ES-I3 (cell line): ENCODE results near the gene ZNF423.

Source experiments
- H3K36me3 ChIP-seq: 2 replicates; pipeline ENCODE4 v1.6.1; 2013; ENCODE audit warnings: mild to moderate bottlenecking, low read length, control low read depth, moderate library complexity; ENCODE audit not compliant: insufficient read depth
- H3K4me1 ChIP-seq: 2 replicates; pipeline ENCODE4 v1.6.1; 2013; ENCODE audit warnings: mild to moderate bottlenecking, control low read depth, low read length; ENCODE audit not compliant: insufficient read depth
- H3K9ac ChIP-seq: 2 replicates; pipeline ENCODE4 v1.6.1; 2013; ENCODE audit warnings: low read depth, mild to moderate bottlenecking, low read length, moderate library complexity
- H3K9me3 ChIP-seq: 2 replicates; pipeline ENCODE4 v1.6.1; 2013; ENCODE audit warnings: mild to moderate bottlenecking, low read length, moderate library complexity; ENCODE audit not compliant: control insufficient read depth, insufficient read depth

ZNF423 gene

DNA sequence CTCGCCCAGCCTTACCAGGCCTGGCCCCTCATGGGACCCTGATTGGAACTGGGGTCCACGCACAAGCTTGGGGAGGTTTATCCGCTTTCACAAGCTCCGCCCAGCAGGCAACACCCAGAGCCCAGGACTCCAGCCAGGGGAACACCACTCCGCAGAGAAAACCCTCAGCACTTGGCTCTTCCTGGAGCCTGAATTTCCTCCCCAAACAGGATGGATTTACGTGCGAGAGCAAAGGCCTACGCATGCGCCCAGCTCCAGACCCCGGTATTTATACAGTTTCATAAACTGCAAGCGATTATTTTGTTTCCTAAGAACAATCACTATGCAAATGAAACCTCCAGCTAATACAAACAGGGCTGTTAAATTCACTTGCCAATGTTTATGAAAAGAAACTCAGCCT, 22.8 kb downstream of the ZNF423 start:
- Histone ChIP-seq H3K4me1 (peaks cover 50% of the 10 kb centered on the region), H3K9me3 (no peaks in the 10 kb centered on the region), H3K9ac (no peak overlapping the region), H3K36me3 (no peaks in the 10 kb centered on the region)

DNA sequence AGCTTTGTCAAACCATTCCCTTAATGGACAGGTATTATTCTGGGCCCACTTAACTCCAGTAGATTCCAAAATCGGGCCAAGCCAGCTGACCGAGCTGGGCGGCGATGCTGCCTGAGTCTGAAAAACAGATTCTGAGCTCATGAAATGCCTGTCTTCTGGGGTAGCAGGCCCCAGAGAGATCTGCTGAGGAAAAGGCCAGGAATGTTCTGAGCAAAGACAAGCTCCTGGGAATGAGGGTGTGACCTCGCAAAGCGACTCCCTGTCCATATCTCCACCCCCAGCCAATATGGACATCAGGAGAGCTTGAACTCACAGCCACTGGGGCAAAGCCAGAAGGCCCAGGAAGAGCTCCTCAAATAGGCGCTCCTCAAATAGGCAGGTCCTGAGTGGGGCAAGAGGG, 23.7 kb downstream of the ZNF423 start:
- peaks cover 44% of the 10 kb centered on the region for H3K4me1 ChIP-seq
- no peaks in the 10 kb centered on the region for H3K9me3 ChIP-seq
- H3K9ac ChIP-seq = no peak overlapping the region
- no peaks in the 10 kb centered on the region for H3K36me3 ChIP-seq

DNA sequence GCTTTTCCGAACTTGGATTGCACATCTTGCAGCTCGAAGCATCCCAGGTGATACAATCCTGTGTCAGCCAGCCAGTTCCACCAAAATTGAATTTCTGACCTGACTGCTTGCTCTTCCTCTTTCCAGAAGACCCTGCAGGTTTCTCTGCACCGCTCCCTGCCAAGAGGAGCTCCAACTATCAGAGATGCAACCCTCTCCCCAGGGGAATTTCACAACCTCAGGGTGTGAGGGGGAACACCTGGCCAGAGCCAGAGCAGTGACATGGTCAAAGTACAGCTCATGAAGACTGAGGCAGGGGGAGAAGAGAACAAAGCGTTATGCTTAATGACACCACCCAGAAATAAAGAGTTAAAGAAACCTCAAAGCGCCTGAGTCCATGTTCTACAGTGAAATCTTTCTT, 25.0 kb downstream of the ZNF423 start:
- peaks cover 38% of the 10 kb centered on the region for H3K4me1 ChIP-seq
- no peak overlapping the region for H3K9ac ChIP-seq
- no peaks in the 10 kb centered on the region for H3K9me3 ChIP-seq
- no peaks in the 10 kb centered on the region for H3K36me3 ChIP-seq

DNA sequence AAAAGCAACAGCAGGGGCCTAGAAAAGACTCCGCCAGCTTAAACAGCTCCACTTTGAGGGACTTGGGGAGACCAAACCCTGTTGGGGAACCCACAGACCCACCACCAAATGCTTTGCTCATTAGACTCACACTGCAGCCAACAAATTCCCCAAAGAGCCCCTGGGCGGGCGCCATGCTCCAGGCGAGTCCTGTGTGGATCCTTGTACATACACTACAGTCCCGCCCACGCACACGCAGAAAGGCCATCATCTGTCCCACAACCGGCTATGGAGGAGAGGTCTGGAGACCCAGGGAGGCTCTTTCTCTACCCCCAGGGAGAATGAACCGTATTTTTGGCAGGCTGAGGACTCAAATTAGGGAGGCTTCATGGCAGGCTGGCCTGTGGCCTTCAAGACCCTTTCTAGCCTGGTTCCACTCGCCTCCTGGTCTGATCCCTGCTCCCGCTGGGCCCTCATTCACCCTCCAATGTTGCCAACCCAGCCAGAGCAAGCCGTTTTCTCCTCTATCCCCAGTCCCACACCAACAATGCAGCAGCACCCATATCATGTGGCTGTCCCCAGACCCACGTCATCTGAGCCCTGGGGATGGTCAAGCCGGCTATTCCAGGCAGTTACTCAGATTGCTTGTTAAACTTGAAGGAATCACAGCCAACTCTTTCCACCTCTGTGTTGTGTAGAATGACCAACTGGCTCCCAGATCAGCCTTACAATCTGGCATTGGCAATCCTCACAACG, 27.2 kb downstream of the ZNF423 start:
- H3K9me3 ChIP-seq = no peaks in the 10 kb centered on the region
- no peak overlapping the region for H3K9ac ChIP-seq
- H3K4me1 ChIP-seq = peaks cover 31% of the 10 kb centered on the region
- H3K36me3 ChIP-seq = no peaks in the 10 kb centered on the region

DNA sequence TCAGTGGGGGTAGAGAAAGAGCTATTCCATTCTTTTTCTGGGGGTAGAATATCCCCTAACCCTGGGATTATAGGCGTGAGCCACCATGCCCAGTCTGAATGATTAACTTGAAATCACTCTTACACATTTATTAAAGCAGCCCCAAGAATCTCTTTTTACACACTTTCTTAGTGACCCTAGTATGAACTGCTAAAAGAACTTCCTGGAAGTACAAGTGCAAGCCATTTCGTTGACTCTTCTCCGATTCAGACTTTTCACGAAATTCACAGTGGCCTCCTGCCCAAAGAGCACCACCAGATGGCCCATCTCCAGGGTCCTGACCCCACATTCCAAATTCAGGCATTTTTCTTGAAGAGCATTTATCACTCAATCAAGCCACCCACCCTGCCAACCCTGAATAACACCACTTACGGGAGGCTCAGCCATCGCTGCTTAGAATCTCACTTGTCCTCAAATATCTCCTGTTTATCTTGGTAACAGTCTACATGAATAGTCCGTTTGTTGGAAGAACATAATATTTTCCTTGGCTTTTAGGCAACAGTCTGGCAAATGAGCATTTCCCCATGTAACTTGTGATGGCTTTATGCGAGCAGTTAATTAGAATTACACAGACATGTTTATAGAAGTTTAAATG, 28.0 kb downstream of the ZNF423 start:
- peaks cover 27% of the 10 kb centered on the region for H3K4me1 ChIP-seq
- no peaks in the 10 kb centered on the region for H3K36me3 ChIP-seq
- H3K9me3 ChIP-seq = no peaks in the 10 kb centered on the region
- no peak overlapping the region for H3K9ac ChIP-seq

DNA sequence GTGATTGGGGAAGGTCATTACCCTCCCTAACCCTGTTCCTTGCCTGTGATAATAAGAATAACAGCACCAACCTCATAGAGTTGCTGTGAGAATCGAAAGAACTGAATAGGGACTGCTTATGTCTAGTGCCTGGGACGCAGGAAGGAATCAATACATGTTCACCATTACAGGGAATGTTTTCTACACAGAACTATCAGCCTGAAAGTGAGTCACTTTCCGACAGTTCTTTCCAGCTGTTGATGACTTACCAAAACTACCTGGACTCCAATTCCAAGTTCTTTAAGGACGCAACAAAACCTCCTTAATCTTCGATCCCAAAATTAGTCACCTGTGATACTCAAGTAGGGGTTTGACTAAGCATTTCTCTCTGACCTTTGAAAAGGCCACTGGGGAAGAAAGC, 29.4 kb downstream of the ZNF423 start:
- H3K9ac ChIP-seq = no peak overlapping the region
- H3K36me3 ChIP-seq = no peaks in the 10 kb centered on the region
- H3K4me1 ChIP-seq = peaks cover 25% of the 10 kb centered on the region
- no peaks in the 10 kb centered on the region for H3K9me3 ChIP-seq

DNA sequence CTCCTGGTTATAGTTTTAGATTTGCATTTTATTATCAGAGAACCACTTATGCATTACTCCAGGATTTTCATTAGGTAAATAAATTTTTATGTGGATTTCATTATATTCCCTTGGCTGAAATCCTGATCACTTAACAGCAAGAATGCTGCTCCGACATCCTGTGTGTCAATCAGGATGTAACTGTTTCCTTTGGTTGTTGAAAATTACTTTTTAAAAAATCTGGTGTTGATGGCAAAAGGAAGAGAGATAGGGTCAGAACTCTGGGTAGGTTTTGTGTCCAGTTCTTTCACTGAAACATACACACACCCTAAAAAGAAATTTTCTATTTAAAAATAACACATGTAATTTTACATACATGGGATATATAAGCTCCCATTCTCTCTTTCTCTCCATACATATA, 30.9 kb downstream of the ZNF423 start:
- Histone ChIP-seq H3K9me3 (no peaks in the 10 kb centered on the region), H3K36me3 (no peaks in the 10 kb centered on the region), H3K4me1 (peaks cover 29% of the 10 kb centered on the region), H3K9ac (no peak overlapping the region)

DNA sequence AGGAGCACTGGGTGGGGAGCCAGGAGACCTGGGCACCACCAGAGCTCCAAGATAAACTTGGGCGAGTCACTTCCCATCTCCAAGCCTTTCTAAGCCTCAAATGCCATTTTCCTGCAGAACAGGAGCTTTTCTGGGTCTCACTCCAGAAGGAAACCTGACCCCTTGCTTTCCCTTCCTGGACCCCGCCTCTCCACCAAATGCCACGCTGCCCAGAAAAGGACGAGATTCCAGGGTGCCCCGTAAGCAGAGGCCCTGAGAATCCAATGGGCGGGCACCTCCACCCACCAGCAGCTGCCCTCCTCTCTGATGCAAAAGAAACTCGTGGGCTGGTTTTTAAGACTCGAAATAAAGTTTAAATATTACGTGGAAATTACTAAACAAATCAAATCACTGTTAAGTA, 31.3 kb downstream of the ZNF423 start:
- peaks cover 29% of the 10 kb centered on the region for H3K4me1 ChIP-seq
- no peaks in the 10 kb centered on the region for H3K36me3 ChIP-seq
- no peaks in the 10 kb centered on the region for H3K9me3 ChIP-seq
- no peak overlapping the region for H3K9ac ChIP-seq

DNA sequence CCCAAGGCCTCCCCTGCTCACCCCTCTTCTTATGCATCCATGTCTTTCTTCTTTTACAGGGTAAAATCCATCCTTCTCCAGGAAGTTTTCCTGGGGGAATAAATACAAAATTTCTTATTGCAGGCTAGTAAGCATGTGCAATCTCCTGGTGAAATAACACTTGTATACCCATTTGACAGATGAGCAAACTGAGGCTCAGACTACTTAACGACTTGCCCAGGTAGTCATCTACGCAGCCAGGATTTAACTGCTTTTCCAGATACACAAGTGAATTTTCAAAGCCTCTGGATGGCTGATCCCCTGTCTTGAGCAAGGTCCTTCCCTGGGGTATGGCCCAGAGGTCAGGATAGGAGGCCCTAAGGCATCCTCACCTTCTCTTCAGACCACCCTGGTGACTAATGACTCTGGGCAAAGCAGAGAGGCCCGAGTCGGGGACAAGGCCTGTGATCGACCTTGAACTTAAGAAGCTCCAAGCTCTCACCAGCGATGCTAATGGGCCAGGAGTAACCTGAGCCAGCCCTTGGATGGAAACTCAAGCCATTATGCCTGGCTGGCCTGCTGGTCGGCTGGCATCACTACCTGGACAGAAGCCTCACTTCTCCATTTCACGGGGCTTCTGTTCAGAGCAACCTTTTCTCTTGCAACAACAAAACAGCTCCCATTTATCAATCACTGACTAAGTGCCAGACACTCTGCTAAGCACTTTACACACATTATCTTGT, 33.1 kb downstream of the ZNF423 start:
- Histone ChIP-seq H3K9ac (no peak overlapping the region), H3K36me3 (no peaks in the 10 kb centered on the region), H3K4me1 (peaks cover 29% of the 10 kb centered on the region), H3K9me3 (no peaks in the 10 kb centered on the region)

DNA sequence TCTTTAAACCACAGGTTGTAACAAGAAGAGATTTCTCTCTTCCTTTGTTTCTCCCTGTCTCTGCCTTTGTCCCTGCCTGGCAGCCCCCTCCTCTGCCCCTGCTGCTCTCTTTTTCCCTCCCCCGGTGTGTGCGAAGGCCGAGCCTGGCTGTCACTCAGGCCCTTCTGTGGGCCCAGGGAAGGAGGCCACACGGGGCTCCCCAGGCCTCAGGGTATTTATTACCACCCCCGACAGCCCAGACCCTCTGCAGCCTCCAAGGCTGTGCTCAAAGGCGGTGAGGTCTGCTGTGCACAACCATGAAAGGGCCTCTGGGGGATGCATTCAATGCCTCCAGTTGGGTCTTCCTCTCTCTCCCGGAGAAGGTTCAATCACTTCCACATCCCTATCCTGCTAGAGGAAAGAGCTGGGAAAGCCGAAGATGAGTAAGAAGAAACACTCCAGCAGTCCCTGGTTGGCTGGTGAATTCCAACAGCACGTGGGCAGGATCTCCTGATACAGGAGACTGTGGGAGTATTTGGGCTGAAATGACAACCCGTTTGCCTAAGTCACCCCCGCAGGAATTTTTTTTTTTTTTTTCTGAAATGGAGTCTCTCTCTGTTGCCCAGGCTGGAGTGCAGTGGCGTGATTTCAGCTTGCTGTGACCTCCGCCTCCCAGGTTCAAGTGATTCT, 34.2 kb downstream of the ZNF423 start:
- Histone ChIP-seq H3K36me3 (no peaks in the 10 kb centered on the region), H3K4me1 (peaks cover 29% of the 10 kb centered on the region), H3K9ac (no peak overlapping the region), H3K9me3 (no peaks in the 10 kb centered on the region)

DNA sequence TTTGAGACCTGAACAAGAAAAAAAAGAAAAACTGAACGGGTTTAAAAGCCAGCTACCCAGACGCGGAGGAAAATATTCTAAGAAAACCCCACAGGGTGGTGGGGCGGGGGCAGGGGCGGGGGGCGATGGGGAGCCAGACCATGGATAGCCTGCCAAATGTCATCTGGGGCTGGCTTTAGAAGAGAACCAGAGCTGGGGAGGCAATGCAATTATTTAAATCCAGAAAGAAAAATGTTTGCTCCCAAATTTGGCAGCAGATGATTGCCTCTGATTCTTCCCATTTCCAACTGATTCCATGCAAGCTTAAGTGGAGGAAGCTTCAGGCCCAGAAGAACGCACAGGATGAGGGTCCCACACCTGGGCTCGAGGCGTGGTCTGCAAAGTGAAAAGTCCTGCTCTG, 34.8 kb downstream of the ZNF423 start:
- Histone ChIP-seq H3K36me3 (no peaks in the 10 kb centered on the region), H3K9me3 (no peaks in the 10 kb centered on the region), H3K4me1 (peaks cover 25% of the 10 kb centered on the region), H3K9ac (no peak overlapping the region)

DNA sequence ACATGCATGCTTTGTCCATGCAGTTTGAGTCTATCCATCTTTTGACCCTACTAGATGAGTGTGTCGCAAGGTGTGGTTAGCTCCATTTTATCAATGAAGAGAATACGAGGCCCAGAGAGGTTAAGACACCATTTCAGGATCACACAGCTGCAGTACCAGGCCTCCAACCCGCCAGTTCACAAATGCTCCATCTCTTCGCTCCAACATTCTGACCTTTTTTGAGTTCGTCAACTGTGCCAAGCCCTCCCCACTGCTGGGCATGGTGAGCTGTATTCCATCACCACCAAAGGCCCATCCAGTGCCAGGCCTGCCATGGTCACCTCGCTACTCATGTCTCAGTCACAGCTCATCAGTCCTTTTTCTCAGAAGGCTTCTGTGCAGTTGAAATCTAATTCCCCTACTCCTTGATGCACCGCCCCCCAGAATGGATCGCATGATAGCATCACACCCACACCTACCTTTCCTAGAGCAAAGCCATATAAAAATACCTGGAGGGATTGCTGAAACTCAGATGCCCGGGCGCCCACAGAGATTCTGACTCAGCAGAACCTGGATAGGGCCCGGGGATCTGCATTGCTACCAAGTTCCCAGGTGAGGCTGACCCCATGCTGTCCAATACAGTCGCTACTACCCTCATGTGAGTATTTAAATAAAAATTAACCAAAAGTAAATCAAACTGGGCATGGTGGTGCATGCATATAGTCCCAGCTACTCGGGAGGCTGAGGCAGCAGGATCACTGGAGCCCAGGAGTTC, 38.0 kb downstream of the ZNF423 start:
- Histone ChIP-seq H3K9ac (no peak overlapping the region), H3K9me3 (no peaks in the 10 kb centered on the region), H3K4me1 (peaks cover 10% of the 10 kb centered on the region), H3K36me3 (no peaks in the 10 kb centered on the region)

DNA sequence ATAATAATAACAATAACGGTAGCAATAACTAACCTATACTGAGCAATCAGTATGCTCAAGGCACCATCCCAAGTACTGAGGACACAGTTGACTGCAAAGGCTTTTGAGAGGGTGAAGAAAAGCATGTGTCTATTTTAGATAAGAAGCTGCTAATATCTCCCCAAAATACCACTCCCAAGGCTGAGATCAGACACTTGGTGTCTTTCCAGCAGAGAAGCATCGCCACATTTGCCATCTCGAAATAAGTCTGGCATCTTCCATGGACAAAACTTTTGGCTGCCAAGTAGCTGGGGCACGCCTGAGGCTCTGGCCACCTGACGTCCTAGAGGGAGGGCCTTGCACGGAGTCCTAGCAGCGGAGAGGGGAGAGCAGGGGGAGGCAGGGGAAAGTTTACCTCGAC, 39.0 kb downstream of the ZNF423 start:
- Histone ChIP-seq H3K9me3 (no peaks in the 10 kb centered on the region), H3K9ac (no peak overlapping the region), H3K36me3 (no peaks in the 10 kb centered on the region), H3K4me1 (peaks cover 11% of the 10 kb centered on the region; the same call in 1 of the 2 replicates)
